CD4-positive, alpha-beta T cell treated with Interferon alpha-2 for 1 hour (primary cell): Measurements from ENCODE around the gene PLEKHA7.
"Not testable (repeated sequence)": the region's sequence is repeated elsewhere in the genome, so short reads cannot be mapped to it uniquely, and the experiment has no call there.

Experiments used
- DNase-seq, 2 donors: peaks; one replicate each; pipeline ENCODE4 v3.0.0-alpha.2; 2020 to 2022

PLEKHA7 gene

GRCh38 chr11:16935518-16936302 lies 78.5 kb downstream of the PLEKHA7 start:
- DNase-seq: peak in 1 of 2 donors; percentile 29

- no peak for DNase-seq
These were observed 80.2 kb downstream of the PLEKHA7 start for GRCh38 chr11:16933756-16934603.

- DNase-seq: no peak
These were observed 80.9 kb downstream of the PLEKHA7 start for GRCh38 chr11:16933291-16933690.

DNA sequence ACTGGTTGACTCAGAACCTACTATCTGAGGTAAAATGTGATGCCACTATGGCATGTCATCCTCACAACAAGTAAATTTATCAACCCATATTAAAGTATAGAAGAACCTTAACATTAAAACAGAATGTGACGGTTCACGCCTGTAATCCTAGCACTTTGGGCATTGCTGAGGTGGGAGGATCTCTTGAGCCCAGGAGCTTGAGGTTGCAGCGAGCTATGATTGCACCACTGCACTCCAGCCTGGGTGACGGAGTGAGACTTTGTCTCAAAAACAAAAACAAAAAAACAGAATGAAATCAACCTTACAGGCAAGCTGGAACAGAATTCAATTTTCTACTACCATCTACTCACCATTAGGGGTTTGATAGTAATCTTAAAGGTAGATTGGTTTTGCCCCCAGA lies 86.2 kb downstream of the PLEKHA7 start:
- no peak for DNase-seq

GRCh38 chr11:16926883-16927626 lies 87.2 kb downstream of the PLEKHA7 start:
- DNase-seq: no peak

GRCh38 chr11:16925561-16926065 lies 88.6 kb downstream of the PLEKHA7 start:
- DNase-seq: no peak

DNA sequence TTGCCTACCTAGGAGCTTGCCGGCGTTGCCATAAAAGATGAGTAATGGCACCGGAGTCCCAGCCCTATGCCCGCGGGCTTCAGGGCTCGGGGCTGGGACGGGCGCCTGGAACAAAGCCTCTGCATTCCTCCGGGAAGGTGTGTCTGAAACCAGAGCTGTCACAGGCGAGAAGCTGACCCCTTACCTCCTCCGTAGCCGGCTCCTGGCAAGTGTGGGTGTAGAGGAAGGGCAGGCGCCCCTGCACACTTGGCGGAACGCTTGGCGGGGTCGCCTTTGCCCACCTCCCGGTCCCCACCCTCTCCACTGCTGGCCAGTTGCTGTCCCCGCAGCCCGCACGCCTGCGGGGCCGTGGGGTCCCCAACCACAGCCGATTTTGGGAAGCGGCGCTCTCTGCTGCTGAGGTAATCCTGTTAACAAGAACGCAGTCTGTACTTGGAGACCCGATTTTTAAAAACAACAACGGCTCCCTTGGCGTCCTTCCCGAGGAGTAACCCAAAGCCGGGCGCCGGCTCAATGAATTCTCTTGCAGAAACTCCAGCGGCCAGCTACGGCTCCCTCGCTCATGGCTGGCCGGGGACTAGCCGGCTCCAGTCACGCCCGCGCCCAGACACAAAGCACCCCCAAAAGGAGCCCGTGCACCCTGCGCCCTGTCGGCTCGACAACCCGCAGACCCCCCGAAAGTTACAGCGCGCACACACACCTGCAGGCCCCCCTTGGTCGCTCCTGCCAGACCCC lies 89.2 kb downstream of the PLEKHA7 start:
- DNase-seq: no peak

DNA sequence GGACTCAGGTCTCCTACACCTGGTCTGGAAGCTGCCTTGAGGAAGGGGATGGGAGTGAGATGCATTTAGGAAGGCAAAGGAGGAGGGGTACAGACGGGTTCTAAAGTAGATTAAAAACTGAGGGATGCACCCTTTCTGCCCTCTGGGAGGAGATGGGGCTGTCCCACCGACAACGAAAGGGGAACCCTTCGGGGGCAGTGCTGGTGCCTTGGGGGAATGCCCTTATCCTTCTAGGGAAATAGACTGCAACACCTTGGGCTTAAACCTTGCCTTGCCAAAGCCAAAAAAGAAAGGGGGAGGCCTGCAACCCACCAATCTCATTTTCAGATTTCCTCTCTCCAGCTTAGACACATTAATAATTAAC lies 89.8 kb downstream of the PLEKHA7 start:
- DNase-seq: no peak

DNA sequence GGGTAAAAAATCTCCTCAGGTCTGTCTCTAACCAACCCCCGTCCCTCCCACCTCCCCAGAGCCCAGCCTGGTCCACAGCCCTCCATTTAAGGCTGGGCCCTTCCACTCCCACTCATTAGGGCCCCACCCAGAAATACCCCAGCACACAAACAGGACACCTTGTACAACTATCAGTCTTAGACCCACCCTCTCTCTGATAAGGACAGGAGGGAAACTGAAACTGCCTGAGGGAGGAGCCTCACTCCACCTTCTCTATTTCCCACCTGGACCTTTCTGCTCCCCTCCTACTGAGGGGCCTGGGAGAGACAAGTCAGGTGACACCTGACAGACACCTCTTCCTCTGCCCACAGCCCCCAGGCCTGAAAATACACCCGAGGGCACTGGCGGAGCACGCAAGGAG lies 90.2 kb downstream of the PLEKHA7 start:
- DNase-seq: no peak

DNA sequence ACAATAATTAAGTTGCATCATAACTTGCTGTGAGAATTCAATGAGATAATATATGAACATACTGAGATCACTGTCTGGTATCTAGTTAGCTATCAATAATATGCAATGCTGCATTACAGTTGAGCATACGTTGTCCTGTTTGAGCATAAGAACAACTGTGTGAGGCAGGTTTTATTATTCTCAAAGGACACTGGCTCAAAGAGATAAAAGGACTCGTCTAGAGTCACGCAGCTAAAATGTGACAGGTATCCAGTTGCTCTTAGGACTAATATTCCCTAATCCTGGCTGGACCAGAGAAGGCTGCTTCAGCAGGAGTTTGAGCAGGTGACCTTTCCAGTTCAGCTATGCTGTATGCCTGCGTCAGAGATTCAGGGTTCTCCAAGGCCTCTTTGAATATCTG lies 92.5 kb downstream of the PLEKHA7 start:
- no peak for DNase-seq

GRCh38 chr11:16921019-16921418 lies 93.2 kb downstream of the PLEKHA7 start:
- DNase-seq: no peak

DNA sequence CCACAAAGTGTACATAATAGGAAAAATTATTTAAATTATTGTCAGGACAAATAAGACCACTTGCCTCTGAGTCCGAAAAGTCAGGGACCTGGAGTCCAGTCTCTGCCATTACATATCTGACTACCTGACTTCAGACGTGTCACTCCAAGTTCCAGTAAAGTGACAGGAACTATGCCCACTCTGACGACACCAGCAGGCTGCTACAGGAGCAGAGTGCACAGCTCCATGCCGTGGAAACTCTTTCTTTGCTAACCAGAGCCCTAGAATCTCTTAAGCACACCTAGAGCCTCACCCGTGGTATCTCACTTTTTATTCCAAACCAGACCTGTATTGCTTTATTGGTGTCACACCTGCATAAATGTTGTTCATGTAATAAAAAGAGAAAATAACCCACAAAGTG lies 93.7 kb downstream of the PLEKHA7 start:
- DNase-seq: no peak

DNA sequence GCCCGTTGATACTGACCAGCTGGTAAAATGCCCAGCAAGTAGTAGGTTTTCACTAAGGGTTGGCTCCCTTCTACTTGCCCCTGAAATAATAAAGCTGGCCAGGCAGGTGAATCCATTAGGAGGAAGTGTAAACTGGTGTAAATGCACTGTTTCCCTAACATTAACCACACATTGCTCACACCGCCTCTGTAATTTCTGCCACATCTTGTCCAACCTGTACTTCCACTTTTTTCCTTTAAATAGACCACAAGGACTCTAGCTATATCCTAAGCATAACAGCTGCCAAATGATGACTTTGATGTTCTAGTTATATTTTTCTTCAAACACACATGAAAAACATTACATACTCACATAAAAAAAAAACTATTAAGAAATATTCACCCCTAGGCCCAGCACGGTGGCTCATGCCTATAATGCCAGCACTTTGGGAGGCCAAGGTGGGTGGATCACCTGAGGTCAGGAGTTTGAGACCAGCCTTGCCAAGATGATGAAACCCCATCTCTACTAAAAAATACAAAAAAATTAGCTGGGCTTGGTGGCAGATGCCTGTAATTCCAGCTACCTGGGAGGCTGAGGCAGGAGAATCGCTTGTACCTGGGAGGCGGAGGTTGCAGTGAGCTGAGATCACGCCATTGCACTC lies 95.6 kb downstream of the PLEKHA7 start:
- DNase-seq: not testable (repeated sequence)

DNA sequence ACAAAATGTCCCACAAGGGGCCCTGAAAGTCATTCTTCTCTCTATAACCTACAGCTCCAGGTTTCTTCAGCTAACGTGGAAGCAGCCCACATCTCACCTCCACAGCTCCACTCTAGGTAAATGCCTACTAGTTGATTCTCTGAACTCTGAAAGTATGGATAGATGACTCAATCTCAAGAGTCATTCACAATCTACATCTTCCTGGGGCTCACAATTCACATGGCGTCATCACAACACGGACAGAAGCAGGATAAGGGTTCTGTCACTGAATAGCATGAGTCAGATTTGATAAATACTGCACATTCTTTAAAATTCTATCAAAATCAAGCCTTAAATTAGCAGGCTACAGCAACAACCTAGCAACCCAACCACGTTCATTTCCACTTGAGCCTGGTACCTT lies 96.3 kb downstream of the PLEKHA7 start:
- no peak for DNase-seq

DNA sequence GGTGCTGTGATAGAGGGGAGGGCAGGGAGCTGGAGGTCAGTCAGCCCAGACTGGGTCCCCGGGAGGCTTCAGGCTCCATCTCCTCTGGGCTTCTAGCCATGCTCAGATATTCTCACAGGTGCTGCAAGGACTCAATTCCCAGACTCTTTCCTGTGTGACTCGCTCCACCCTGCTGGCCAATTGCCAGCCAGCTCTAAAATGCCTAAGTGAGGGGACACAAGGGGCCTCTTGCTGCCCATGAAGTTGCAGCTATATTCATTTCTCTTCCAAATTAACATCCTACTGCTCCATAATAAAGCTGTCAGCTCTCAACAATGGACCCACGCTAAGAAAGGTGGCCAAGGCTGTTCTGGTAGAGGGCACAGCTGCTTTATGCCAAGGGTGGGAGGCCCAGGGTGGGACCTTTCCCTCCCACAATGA lies 101.5 kb downstream of the PLEKHA7 start:
- DNase-seq: no peak

DNA sequence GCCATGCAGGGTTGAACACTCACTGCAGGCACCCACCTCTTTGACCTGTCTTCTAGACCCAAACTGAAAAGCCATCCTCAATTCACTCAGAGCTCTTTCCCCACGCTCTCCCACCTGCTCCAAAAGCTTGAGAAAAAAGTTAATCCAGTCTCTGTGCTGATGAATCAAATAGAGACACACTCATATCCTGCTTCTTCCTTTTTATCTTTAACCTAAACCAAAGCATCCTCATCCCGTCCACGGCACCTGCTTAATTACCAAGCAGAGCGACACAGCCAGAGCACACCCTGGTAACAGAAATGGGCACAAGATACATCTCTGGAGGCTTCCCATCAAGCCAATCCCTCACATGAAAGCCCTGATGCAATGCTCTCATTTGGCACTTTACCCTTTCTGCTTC lies 102.6 kb downstream of the PLEKHA7 start:
- DNase-seq: no peak

DNA sequence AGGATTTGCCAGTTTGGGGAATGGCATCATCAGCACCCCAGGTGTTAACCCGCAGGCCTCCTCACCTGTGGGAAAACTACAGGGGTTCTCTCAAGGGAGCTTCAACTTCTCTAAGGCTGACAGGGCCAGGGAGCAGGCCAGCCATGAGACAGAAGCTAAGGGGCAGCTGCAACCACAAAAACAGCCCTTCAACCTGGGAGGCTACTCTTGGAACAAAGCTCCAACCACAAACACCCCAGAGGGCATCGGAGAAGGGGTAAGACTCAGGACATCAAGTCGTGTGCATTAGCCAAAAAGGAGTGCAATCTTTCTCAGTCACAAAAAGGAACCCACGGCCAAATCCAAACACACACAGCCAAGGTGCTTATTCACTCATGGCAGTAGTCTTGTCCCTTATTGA lies 103.0 kb downstream of the PLEKHA7 start:
- DNase-seq: no peak

DNA sequence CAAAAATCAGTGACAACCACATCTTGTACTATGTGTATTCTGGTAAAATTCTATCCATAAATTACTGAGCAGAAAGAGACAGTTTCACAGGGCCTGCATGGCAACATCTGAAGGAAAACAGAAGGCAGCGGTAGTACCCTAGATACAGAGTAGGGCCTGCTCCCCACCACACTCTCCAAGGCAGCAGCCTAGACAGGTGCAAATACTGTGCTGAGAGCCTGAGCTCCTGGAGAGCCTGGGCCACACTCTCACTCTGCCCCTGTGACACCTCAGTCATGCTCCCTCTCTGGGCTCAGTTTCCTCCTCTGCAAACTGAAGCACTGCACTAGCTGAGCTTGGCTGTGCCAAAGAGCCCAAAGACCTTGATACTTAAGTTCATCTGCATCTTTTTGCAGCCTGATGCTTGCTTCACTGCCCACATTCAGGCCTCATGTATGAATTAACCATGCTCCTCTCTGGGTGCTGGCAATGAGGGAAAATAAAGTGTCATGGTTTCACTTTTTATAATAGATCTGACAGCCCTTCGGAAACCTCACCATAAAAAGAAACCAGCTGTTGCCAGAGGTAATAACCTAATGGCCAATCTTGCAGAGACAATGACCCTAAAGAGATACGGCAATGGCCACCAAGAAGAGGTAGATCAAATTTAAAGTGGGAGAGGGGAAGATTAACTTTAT lies 104.7 kb downstream of the PLEKHA7 start:
- DNase-seq: no peak

- no peak for DNase-seq
These were observed 108.8 kb downstream of the PLEKHA7 start for GRCh38 chr11:16905375-16905774.

DNA sequence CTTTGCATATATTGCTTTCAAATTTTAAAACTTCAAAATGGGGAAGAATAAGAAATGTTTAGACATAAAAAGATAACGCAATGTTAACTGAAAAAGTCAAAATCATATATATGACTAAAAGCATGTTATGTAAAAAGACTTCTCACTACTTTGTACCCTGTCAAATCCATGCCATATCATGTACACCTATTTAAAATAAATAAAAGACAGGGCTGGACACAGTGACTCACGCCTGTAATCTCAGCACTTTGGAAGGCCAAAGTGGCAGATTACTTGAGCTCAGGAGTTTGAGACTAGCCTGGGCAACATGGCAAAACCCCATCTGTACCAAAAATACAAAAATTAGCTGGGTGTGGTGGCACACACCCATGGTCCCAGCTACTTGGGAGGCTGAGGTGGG lies 109.5 kb downstream of the PLEKHA7 start:
- DNase-seq: not testable (repeated sequence)

DNA sequence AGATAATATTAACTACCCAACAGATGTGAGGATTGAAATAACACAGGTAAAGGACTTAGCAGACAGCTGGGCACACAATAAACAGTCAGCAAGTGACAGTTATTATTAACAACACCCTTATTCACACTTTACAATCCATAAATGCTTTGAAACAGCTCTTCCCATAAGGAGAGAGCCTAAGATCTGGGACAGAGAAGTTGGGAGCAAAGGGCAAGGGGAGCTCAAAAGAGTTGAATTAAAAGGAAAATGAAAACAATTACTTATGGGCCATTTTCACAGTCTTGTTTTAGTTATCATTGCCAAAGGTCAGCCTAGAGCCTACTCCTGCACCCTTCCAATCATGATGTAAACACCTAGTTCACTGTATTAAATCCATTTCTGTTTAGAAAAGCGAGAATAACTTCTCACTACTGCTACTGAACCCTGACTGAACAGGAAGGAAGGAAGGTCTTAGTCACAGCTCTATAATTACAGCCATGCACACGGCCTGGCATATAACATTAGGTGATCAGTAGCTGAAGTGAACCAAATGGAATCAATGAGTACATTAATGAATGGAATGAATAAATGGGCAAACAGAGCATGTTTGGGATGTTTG lies 111.3 kb downstream of the PLEKHA7 start:
- no peak for DNase-seq
